HepG2 (cell line): ENCODE data around the gene CADM1. TPM values are rescaled to one million over a fixed set of nuclear protein-coding genes. Genes with fewer than 3 reads are reported as not detected.

Source experiments
- ARID3A ChIP-seq: IDR thresholded peaks from 2 replicates; pipeline ENCODE4 v1.6.1; 2012; ENCODE audit warnings: low read depth, low read length, improper control_type of control experiment
- BCL6 ChIP-seq: IDR thresholded peaks from 2 replicates; pipeline ENCODE4 v1.6.1; 2016; ENCODE audit warnings: missing genetic modification reagents, missing compliant biosample characterization
- CREM ChIP-seq, 2 experiments: sonication (generic) in 1 of 2; formaldehyde crosslinking in 1 of 2; IDR thresholded peaks; 2 replicates each; pipeline versions ENCODE4 v1.4.0 to v1.6.1; 2016 to 2020; ENCODE audit warnings: antibody characterized with exemption in 1 of 2, mild to moderate bottlenecking in 1 of 2, missing genetic modification reagents in 1 of 2
- ELF3 ChIP-seq: IDR thresholded peaks from 2 replicates; pipeline ENCODE4 v1.6.1; 2016; ENCODE audit warnings: missing genetic modification reagents, missing compliant biosample characterization
- EP300 ChIP-seq, 3 experiments: sonication (generic) in 1 of 3; formaldehyde crosslinking in 1 of 3; IDR thresholded peaks; 2 replicates each; pipeline versions ENCODE4 v1.5.1 to v1.6.1; 2011 to 2020; ENCODE audit warnings: low read depth in 2 of 3, low read length in 2 of 3, borderline replicate concordance in 1 of 3, improper control_type of control experiment in 1 of 3, mild to moderate bottlenecking in 1 of 3, missing genetic modification reagents in 1 of 3, moderate library complexity in 1 of 3
- FOXA3 ChIP-seq: IDR thresholded peaks from 2 replicates; pipeline ENCODE4 v1.6.1; 2016; ENCODE audit warnings: missing genetic modification reagents, missing compliant biosample characterization
- FOXJ3 ChIP-seq: sonication (generic); formaldehyde crosslinking; IDR thresholded peaks from 2 replicates; pipeline ENCODE4 v1.4.0; 2020; ENCODE audit warnings: missing genetic modification reagents, mild to moderate bottlenecking, borderline replicate concordance
- FOXP1 ChIP-seq, 2 experiments: fragments of 450-650 bp in 1 of 2; IDR thresholded peaks; 2 replicates each; pipeline ENCODE4 v1.6.1; 2017 to 2018; ENCODE audit warnings: antibody characterized with exemption in 1 of 2
- GATAD2A ChIP-seq: IDR thresholded peaks from 2 replicates; pipeline ENCODE4 v1.6.1; 2016
- HMG20A ChIP-seq: IDR thresholded peaks from 2 replicates; pipeline ENCODE4 v1.6.1; 2016; ENCODE audit warnings: borderline replicate concordance
- HNF4G ChIP-seq, 2 experiments: sonication (generic) in 1 of 2; formaldehyde crosslinking in 1 of 2; IDR thresholded peaks; 2 replicates each; pipeline versions ENCODE4 v1.4.0 to v1.6.1; 2011 to 2020; ENCODE audit warnings: borderline replicate concordance in 2 of 2, low read depth in 2 of 2, mild to moderate bottlenecking in 2 of 2, low read length in 1 of 2, missing genetic modification reagents in 1 of 2, moderate library complexity in 1 of 2
- KMT2B ChIP-seq: IDR thresholded peaks from 2 replicates; pipeline ENCODE4 v1.6.1; 2016; ENCODE audit warnings: missing genetic modification reagents, missing compliant biosample characterization
- RNF219 ChIP-seq: sonication (generic); formaldehyde crosslinking; IDR thresholded peaks from 2 replicates; pipeline ENCODE4 v1.5.0; 2020; ENCODE audit warnings: mild to moderate bottlenecking, missing genetic modification reagents
- RXRB ChIP-seq: IDR thresholded peaks from 2 replicates; pipeline ENCODE4 v1.6.1; 2016; ENCODE audit warnings: borderline replicate concordance, missing genetic modification reagents, missing compliant biosample characterization
- SAP130 ChIP-seq: IDR thresholded peaks from 2 replicates; pipeline ENCODE4 v1.6.1; 2016; ENCODE audit warnings: low read depth
- SOX13 ChIP-seq, 3 experiments: fragments of 450-650 bp in 1 of 3; sonication (generic) in 1 of 3; formaldehyde crosslinking in 1 of 3; IDR thresholded peaks in 2 of 3; conservative IDR thresholded peaks in 1 of 3; 2 replicates each; pipeline versions ENCODE4 v1.5.0 to v1.6.1; 2016 to 2020; ENCODE audit warnings: antibody characterized with exemption in 1 of 3, mild to moderate bottlenecking in 1 of 3, missing compliant biosample characterization in 1 of 3, missing genetic modification reagents in 1 of 3, moderate library complexity in 1 of 3
- SOX5 ChIP-seq: IDR thresholded peaks from 2 replicates; pipeline ENCODE4 v1.6.1; 2016; ENCODE audit warnings: borderline replicate concordance
- SOX6 ChIP-seq, 2 experiments: fragments of 450-650 bp in 1 of 2; sonication (generic) in 1 of 2; formaldehyde crosslinking in 1 of 2; IDR thresholded peaks; 2 replicates each; pipeline versions ENCODE4 v1.4.0 to v1.6.1; 2017 to 2020; ENCODE audit warnings: antibody characterized with exemption in 1 of 2, mild to moderate bottlenecking in 1 of 2, missing genetic modification reagents in 1 of 2
- TCF7 ChIP-seq: sonication (generic); IDR thresholded peaks from 2 replicates; pipeline ENCODE4 v1.6.1; 2016; ENCODE audit warnings: antibody characterized with exemption, low read depth
- U2AF1 ChIP-seq: fragments of 200-400 bp; formaldehyde crosslinking; optimal IDR thresholded peaks from 2 replicates; pipeline ENCODE3; 2017; ENCODE audit warnings: mild to moderate bottlenecking, low read depth, low read length
- ZEB1 ChIP-seq: IDR thresholded peaks from 2 replicates; pipeline ENCODE4 v1.6.1; 2012; ENCODE audit warnings: mild to moderate bottlenecking, low read depth, inconsistent platforms; ENCODE audit not compliant: insufficient replicate concordance
- ZNF703 ChIP-seq: sonication (generic); formaldehyde crosslinking; IDR thresholded peaks from 2 replicates; pipeline ENCODE4 v1.5.1; 2020; ENCODE audit warnings: missing genetic modification reagents, mild to moderate bottlenecking, moderate library complexity, borderline replicate concordance
- ZNF709 ChIP-seq: sonication (generic); formaldehyde crosslinking; IDR thresholded peaks from 2 replicates; pipeline ENCODE4 v1.5.0; 2020; ENCODE audit warnings: mild to moderate bottlenecking, missing genetic modification reagents
- polyA plus RNA-seq, 8 experiments: library from polyadenylated mRNA; depleted of rRNA in 3 of 8; stranded (reverse) in 7 of 8; unstranded in 1 of 8; fragments of >200 nt; fragmentation: Illumina TruSeq in 4 of 8; extraction: Trizol in 4 of 8; gene quantifications; 2 replicates each; pipeline versions ENCODE4 v1.2.1 to v1.2.3, GENCODE V29; 2011 to 2016; ENCODE audit warnings: low read depth in 4 of 8, missing spikeins in 1 of 8, mixed read lengths in 1 of 8; ENCODE audit not compliant: insufficient read depth in 1 of 8
- total RNA-seq, 5 experiments: library from RNA; depleted of rRNA; stranded (reverse); fragments of >200 nt; fragmentation: Illumina TruSeq; extraction: Trizol; gene quantifications; 2 replicates each; pipeline ENCODE4 v1.2.3, GENCODE V29; 2016; ENCODE audit warnings: low read depth in 1 of 5

Gene CADM1
- total and polyA plus RNA-seq, 2 of the 13 experiments (the other 11 are each of a cell fraction or from before 2014, with no cell fraction given) = 71.3 to 122 TPM

DNA sequence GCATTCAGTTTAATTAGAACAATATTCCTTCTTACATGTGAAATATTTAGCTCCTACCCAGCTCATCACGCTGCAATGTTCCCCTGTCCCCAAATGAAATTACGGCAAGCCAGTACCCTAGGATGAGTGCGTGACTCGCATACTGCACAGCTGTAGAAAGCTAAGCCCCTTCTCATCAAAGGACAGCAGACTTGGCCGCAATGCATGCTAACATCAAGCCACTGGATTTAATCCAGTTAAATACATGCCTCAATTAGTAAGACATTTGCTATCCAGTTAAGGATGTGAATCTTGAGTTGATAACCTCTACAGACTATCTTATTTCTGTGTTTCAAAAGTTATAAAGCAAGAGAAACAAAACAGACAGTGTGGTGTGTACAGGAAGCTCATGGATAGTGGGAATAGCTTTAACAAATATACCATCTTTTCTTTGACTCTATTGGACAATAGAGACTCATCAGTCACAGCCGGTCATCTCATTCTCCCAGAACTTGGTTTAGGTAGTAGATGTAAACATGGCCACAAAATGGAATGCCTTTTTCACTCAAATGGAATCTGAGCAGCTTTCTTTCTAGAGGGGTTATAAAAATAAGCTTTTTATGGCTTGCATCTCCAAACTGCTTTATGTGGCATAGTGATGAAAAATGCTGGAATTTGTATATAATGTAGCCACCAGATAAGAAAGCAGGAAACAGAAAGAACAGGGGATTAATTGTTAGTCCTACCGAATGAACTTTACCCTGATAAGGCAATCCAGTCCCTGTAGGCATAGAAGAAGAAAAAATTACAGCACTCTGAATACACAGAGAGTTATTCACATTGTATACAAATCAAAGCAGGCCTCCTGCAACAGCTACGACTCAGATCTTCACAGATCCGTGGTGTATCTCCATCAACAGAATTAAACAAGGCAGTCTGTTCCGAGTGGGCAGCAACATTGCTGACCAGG, 224.1 kb downstream of the CADM1 start (continued):
- TF ChIP-seq ARID3A (peak; percentile 68), SOX5 (CRISPR knock-in tag) (peak; percentile 62; the same call in 1 of the 2 replicates), SOX6 (IDR thresholded peaks at IDR 0.05) (no peak), SOX6 (CRISPR knock-in tag; IDR thresholded peaks at IDR 0.05) (peak; percentile 49; the same call in 1 of the 2 replicates), ZNF709 (CRISPR knock-in tag) (no peak), RXRB (CRISPR knock-in tag) (0 out of 2 replicates have a peak, but pooled peaks have one; percentile 26), GATAD2A (CRISPR knock-in tag) (peak; percentile 36; the same call in 1 of the 2 replicates), TCF7 (peak; percentile 35; the same call in 1 of the 2 replicates), ZNF703 (CRISPR knock-in tag) (no peak), BCL6 (CRISPR knock-in tag) (no peak), CREM (IDR thresholded peaks at IDR 0.05) (peak; percentile 32; the same call in 1 of the 2 replicates), CREM (CRISPR knock-in tag; IDR thresholded peaks at IDR 0.05) (no peak), U2AF1 (no peak), ZEB1 (no peak), EP300 (IDR thresholded peaks at IDR 0.05; ENCODE audit: low read depth in 2 of 2, low read length in 2 of 2) (peak in 1 of 2 experiments; percentile 39; a peak in 1 of 4 replicates), EP300 (CRISPR knock-in tag; IDR thresholded peaks at IDR 0.05; ENCODE audit: borderline replicate concordance) (no peak), SOX13 (IDR thresholded peaks at IDR 0.05) (no peak), SOX13 (CRISPR knock-in tag; conservative IDR thresholded peaks at IDR 0.05 in 1 of 2, IDR thresholded peaks at IDR 0.05 in 1 of 2) (peak in 1 of 2 experiments; percentile 70; a peak in 2 of 4 replicates), HNF4G (IDR thresholded peaks at IDR 0.05; ENCODE audit: borderline replicate concordance, low read depth, low read length) (no peak), HNF4G (CRISPR knock-in tag; IDR thresholded peaks at IDR 0.05; ENCODE audit: borderline replicate concordance, low read depth) (no peak), RNF219 (CRISPR knock-in tag) (no peak), KMT2B (CRISPR knock-in tag) (no peak), HMG20A (peak; percentile 60; the same call in 1 of the 2 replicates), FOXJ3 (CRISPR knock-in tag) (peak; percentile 49; the same call in 1 of the 2 replicates), ELF3 (CRISPR knock-in tag) (peak; percentile 62), SAP130 (CRISPR knock-in tag) (0 out of 2 replicates have a peak, but pooled peaks have one; percentile 16), FOXA3 (CRISPR knock-in tag) (peak; percentile 48; the same call in 1 of the 2 replicates), FOXP1 (IDR thresholded peaks at IDR 0.05) (no peak), FOXP1 (CRISPR knock-in tag; IDR thresholded peaks at IDR 0.05) (peak; percentile 13; the same call in 1 of the 2 replicates)
